ENCODE measurements around the gene MYH9.

MYH9 gene

GRCh38 chr22:36366291-36366708, 21.5 kb downstream of the MYH9 start:
- DNase-seq: no peak

DNA sequence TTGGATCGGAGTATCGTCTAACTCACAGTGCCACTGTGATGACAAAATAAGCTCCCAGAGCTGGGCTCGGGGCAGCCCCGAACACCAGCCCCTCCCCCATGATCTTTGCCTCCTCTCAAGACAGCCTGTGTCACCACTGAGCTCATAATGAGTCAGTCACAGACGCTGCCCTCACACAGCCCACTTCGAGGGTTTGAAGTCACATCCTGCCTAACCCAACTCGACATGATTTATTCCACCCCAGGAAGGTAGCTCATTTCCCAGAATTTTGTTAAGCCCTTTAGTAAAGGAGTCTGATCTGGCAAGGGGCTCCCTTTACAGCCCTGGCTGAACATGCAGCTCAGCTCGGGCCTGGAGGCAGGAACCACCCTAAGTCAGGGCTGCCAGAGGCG, 22.8 kb downstream of the MYH9 start:
- peak; percentile 59 for DNase-seq

DNA sequence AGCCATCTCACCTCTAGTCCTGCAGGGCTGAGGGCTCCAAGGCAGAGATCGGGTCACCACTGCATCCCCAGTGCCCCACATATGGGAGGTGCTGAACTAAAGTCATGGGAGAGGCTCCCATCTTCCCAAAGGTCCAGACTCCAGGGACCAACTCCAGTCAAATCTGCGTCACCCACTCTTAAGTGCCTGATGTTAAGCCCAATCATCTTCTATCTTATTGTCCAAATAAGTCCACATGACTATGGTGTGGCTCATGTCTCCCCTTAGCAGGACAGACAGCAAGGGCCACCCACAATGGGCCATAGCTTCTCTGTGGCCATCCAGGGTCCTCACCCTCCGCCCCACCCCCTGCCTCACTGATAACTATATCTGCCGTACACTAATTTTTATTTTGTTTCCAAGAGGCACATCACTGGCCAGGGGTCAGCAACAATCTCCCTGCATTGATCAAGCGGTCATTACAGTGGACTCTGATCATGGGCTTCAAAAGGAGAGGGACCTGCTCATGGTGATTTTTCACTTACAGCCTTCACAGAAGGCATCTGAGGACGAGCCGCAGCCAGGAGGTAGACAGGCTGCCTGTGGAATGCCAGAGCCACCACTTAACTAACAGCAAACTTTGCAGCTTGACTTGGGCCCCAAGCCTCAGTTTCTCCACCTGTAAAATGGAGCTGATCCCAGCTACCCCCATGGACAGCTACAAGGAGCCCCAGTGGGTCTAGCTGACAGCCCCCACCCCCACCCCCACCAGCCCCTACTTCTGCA, 23.3 kb downstream of the MYH9 start:
- DNase-seq: no peak

GRCh38 chr22:36363349-36363981, 24.3 kb downstream of the MYH9 start:
- DNase-seq: no peak

- DNase-seq: peak; percentile 71
Observed at GRCh38 chr22:36362932-36363331, 24.8 kb downstream of the MYH9 start.

DNA sequence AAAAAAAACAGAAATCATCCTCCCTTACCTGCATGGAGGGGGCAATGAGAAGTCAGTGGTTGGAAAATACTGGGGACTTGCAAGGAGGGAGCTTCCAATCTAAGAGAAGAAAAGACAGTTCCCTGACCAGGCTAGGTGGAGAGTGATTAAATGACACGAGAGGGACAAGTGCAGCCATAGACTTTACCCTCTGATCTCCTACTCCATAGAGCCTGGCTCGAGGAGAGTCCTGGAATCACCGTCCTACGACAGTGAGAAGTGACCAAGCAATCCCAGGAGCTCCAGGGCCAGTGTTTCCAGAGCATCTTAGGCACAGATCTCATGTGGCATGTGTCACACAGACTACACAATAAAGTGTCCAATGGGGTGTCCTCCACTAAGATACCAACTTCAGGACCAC, 25.7 kb downstream of the MYH9 start:
- no peak for DNase-seq

DNA sequence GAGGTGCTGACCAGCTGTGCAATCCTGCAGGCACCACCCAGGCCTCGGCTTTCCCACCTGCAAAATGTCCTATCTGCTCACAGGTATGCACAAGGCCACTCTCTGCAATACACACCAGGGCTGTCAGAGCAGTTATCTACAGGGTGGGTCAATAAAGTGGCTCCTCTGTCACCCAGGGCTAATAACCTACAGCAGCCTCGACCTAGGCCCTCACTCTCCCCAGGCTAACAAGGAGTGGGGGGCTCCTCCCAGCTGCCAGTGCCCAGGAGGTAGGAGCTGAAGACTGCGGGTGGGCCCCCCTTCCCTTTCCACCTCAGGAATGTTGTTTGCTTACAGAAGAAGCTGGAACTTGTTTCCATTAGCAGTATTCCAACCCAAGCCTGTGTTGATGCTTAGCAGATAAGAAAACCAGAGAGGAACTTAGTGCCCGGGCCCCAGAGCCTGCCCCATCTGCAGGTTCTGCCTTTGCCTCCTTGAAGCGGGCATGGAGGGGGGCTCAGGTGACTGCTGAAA, 26.8 kb downstream of the MYH9 start:
- DNase-seq: no peak

DNA sequence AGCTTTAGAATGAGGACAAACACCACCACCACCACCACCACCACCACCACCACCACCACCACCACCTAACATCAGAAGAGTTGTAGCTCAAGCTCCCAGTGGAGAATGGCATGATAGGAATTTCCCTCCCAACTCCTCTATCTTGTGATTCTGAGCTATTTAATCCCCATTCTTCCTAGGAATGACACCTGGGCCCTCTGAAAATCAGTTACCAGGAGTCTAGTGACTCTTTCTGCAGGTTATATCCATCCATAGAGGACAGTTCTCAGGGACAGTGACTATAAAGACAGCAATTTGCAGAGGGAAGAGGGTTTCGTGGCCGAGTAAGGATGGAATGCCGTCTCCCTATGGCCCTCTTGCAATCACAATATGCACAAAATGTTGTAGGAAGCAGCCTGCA, 27.8 kb downstream of the MYH9 start:
- DNase-seq: no peak

- DNase-seq: peak; percentile 53
Observed at GRCh38 chr22:36359470-36359996, 28.2 kb downstream of the MYH9 start.

DNA sequence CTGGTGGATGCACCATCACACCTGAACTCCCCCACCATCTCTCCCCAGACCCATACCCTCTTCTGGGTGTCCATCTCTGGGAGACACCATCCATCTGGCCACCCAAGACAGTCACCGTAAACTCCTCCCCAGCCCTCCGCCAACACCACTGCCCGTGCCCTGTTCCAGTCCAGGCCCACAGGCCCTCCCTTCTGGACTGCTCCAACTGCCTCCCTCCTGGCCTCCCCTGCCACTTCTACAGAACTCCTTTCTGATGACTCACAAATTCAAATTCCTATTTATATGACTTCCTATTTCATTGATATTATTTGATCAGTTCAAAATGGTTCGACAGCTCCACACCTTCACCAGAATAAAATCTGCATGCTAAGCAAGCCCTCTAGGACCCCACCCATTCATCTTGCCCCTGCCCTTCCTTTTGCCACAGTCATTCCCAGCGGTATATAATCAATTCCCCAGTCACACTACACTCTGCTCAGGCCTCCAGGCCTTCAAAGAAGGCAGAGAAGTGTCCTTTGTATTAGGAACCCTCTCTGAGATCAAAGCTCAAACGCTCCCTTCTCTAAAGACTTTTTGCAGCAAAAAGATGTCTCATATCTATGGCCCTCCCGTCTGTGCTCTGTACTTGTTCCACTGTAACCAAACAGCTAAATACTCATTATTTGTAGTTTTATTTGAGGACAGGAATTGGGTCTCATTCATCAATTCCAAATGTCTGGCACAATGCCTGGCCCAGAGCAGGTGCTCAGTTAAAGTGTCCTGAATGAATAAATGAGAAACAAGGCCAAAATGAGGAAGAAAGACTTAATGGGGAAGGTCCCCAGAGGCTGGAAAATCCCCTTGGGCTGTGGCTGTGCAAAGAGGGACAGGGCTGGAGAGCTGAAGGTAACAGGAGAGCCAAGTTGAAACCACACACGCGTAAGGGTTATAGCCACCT, 29.0 kb downstream of the MYH9 start:
- no peak for DNase-seq

GRCh38 chr22:36356708-36357624, 30.8 kb downstream of the MYH9 start:
- no peak for DNase-seq

DNA sequence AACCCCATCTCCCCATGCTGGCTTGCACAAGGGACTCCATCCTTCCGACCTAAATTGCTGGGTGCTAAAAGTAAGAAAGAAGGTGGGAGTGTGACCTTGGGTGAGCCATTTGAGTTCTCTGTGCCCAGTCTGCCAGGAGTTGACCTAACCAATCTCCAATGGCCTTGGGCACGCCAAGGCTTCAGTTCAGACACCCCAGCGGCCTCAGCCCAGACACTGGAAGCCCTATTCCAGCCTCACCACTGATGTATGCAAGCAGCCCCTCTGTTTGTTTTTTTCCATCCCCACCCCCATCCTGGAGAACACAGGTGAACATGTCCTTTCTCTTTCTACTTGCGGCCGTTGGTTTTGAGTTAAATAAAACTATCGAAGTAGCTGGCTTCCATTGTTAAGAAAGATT, 31.9 kb downstream of the MYH9 start:
- no peak for DNase-seq

GRCh38 chr22:36355362-36355761, 32.4 kb downstream of the MYH9 start:
- no peak for DNase-seq

DNA sequence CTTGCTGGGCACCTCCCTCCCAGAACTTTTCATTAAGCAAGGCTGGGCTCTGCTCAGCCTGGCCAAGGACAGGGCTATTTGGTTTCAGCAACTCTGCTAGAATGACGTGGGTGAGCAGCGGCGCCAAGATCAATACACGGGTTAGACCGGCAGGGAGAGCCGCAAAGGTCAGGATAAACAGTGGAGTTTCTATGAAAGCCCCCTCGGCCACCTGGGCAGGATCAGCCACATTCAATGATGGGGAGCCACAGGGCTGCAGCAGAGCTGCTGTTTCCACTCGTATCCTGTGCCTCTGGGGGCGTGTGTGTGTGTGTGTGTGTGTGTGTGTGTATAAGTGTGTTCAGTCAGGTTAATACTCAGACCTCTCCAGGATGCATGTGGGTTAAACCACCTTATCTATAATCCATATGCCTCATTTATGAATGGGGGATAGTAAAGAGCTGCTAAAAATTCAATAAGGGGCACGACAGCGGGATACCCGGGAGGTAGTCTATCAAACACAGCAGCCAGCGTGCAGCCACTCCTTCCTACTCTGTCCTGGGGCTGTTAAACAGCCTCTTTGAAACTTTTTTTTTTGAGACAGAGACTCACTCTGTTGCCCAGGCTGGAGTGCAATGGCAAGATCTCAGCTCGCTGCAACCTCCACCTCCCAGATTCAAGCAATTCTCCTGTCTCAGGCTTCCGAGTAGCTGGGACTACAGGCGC, 34.8 kb downstream of the MYH9 start:
- DNase-seq: no peak

- no peak for DNase-seq
Observed at GRCh38 chr22:36351921-36352802, 35.6 kb downstream of the MYH9 start.

DNA sequence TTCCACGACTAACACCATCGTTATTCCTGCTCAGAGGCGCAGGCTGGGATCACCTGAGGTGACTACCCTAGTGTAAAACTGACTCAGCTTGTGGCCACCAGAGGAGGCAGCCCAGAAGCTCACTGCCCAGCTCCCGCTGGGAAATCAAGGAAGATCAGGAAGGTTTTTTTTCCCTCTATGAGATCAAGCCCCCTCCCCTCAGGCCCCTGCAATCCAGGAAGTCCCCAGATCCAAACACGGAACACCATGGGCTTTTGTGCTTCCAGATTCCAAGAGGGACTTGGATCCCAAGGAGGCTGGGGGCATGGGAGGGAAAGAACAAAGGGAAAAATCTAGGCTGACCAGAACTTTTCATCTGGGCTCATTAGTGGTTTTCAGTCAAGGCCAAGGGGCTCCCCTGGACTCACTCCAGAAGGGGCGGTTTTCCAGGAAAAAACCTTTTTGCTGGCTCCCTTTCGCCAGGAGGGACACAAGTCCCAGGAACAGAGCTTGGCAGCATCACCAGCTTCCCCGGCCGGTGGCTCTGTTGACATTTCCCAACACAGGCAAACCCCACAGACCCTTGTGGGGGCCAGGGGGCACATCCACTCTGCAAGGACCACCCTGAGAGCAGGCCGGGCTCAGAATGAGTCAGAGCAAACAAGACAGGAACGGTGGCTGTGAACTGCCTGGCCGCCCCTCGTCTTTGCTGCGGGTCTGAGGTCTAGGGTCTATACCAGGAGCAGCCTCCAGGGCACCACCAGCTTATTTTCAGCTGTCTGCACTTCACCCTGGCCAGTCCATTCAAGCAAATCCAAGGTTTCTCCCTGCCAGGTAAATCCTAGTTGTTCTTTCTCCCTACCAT, 36.8 kb downstream of the MYH9 start:
- DNase-seq: no peak

GRCh38 chr22:36349726-36350125, 38.0 kb downstream of the MYH9 start:
- no peak for DNase-seq

DNA sequence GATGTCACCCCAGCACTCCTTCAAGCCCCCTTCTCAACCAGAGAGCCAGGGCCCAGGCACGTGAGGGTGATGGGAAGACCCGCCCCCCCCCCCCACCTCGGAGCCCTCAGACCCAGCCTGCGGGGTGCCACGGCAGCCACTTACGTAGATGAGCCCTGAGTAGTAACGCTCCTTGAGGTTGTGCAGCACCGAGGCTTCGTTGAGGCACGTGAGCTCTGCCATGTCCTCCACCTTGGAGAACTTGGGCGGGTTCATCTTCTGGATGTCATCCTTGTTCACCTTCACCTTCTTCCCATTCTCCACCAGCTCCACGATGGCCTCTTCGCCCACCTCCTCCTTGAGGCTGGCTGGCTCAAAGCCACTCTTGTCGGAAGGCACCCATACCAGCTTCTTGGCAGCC, 39.0 kb downstream of the MYH9 start:
- no peak for DNase-seq

- DNase-seq: no peak
Observed at GRCh38 chr22:36347094-36347493, 40.7 kb downstream of the MYH9 start.

Measured in hematopoietic multipotent progenitor cell treated with erythropoietin and hydrocortisone succinate and interleukin-3 and kit ligand, for 8 days (in vitro differentiated cells).